Lower leg skin (tissue), 4 donors: ENCODE results near the gene PLA2G4A. TPM values are rescaled to one million over a fixed set of nuclear protein-coding genes. Genes with fewer than 3 reads are reported as not detected.

Source experiments
- DNase-seq, 2 donors: peaks; one replicate each; pipeline ENCODE4 v3.0.0-alpha.2; 2019; ENCODE audit warnings: low spot score in 2 of 2
- H3K4me3 ChIP-seq: fragments of 200-600 bp; sonication (generic); 2 replicates; pipeline ENCODE4 v1.5.1; 2017; ENCODE audit warnings: mild to moderate bottlenecking, low read depth; ENCODE audit not compliant: poor library complexity, severe bottlenecking
- POLR2A ChIP-seq, 2 donors: fragments of 450-650 bp; IDR thresholded peaks; one replicate each; pipeline ENCODE4 v1.6.1; 2016 to 2017; ENCODE audit warnings: antibody characterized with exemption in 2 of 2, mild to moderate bottlenecking in 1 of 2, moderate library complexity in 1 of 2
- WGBS, 2 donors: methylation state at CpG; one replicate each; pipeline ENCODE4 v1.1.5; 2018; 5-methylcytosine and 5-hydroxymethylcytosine counted together
- intact Hi-C: fragments of 100-400 bp; cut with DNase I; formaldehyde crosslinking; loops from one replicate; pipeline ENCODE4 v1.15.0; 2023; ENCODE audit warnings: low total_unique reads
- total RNA-seq, 4 donors: library from RNA; depleted of rRNA; stranded (reverse); fragments of >200 nt; gene quantifications; one replicate each; pipeline ENCODE4 v1.1.0, GENCODE V29; 2016
- TF ChIP-seq, protein P1 (sequence below), 3 donors: fragments of 450-650 bp; IDR thresholded peaks; one replicate each; pipeline ENCODE4 v1.5.1; 2016; ENCODE audit warnings: antibody characterized with exemption in 3 of 3, mild to moderate bottlenecking in 3 of 3, moderate library complexity in 2 of 3

Gene PLA2G4A
- total RNA-seq, 4 donors from 2014 or later: 9.5 to 15.3 (median 11.2) TPM

DNA sequence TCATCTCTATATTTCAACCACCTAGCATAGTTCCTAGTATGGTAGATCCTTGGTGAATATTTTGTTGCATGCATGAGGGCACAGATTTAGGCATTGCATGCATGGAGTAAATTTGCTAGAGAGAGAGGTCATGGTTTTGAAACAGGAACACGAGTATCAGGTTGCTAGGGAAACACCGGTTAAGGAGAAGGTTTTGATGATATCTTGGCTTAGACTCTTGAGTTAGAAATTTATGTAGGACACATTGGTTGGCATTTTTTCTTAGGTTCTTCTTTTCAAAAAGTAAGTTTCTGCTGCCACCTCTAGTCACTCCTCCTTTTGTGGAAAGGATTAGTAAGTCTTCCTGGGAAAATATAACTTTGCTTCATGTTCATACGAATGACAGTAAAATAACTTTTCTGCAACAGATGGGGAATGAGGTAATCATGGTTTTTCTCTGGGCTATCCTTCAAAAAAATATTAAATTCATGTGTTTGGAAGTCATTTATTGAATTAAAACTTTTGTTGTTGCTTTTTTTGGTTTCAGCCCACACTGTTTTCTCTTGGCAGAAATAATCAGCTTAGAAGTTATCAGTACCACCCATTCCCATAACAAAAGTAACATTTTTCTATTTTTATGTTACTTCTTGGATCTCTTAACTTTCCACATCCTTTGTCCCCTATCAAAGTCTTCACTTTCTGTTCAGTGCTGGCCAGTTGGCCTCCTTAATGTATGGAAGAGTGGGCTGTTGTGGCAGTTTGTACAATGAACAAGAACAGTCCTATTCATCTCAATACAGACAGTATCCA lies 97.3 kb downstream of the PLA2G4A start:
- TF ChIP-seq, protein P1, sequence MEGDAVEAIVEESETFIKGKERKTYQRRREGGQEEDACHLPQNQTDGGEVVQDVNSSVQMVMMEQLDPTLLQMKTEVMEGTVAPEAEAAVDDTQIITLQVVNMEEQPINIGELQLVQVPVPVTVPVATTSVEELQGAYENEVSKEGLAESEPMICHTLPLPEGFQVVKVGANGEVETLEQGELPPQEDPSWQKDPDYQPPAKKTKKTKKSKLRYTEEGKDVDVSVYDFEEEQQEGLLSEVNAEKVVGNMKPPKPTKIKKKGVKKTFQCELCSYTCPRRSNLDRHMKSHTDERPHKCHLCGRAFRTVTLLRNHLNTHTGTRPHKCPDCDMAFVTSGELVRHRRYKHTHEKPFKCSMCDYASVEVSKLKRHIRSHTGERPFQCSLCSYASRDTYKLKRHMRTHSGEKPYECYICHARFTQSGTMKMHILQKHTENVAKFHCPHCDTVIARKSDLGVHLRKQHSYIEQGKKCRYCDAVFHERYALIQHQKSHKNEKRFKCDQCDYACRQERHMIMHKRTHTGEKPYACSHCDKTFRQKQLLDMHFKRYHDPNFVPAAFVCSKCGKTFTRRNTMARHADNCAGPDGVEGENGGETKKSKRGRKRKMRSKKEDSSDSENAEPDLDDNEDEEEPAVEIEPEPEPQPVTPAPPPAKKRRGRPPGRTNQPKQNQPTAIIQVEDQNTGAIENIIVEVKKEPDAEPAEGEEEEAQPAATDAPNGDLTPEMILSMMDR (IDR thresholded peaks at IDR 0.05): no peak
- no peak for TF ChIP-seq POLR2A (IDR thresholded peaks at IDR 0.05)
- DNase-seq: no peak
- 20 to 22% methylated on average over 3 of the region's 3 CpGs for WGBS, 2 donors
- no peak overlapping the region for H3K4me3 ChIP-seq
- intact Hi-C loops: no loop called here

DNA sequence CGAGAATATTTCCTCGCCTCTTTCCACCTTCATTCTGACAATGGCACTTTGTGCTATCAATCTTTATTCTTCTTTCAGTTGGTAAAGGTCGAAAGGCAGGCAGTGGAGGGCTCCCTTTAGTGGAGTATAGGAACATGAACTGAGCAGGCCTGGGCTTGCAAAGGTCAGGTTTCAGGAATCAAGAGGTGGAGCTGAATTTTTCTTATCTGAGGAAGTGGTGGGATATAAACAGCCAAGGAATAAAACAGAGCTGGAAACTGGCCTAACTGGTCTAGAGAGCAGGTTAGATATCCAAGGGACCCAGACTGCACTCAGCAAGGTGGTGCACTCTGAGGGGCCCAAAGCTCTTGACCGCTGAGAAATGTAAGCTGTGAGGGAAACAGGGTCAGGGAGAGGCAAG lies 99.1 kb downstream of the PLA2G4A start:
- H3K4me3 ChIP-seq: no peak overlapping the region
- intact Hi-C loops: no loop called here
- TF ChIP-seq, protein P1 (IDR thresholded peaks at IDR 0.05): no peak
- no peak for TF ChIP-seq POLR2A (IDR thresholded peaks at IDR 0.05)
- 74 to 81% methylated on average over 4 of the region's 4 CpGs for WGBS, 2 donors
- no peak for DNase-seq

DNA sequence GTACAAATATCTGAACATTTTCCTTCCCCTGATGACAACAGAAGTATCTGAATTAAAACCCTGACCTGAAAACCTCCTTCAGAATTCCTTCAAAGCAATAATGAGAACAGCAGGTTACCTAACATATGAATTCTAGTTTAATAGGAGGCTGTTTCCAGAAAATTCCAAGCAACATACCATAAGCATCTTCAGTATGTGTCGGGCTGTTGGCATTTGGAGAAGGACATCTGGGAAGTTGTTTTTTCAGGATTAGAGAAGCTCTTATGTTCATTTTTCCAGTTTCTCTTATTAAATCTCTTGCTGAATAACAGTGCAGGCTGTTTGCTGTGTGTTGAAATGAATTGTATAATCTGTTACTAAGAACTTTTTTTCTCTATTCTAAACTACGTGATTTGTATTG lies 101.5 kb downstream of the PLA2G4A start:
- DNase-seq: no peak
- TF ChIP-seq, protein P1 (IDR thresholded peaks at IDR 0.05): no peak
- TF ChIP-seq POLR2A (IDR thresholded peaks at IDR 0.05): no peak
- intact Hi-C loops: no loop called here
- no peak overlapping the region for H3K4me3 ChIP-seq
- 88 to 94% methylated on average over 2 of the region's 2 CpGs for WGBS, 2 donors

DNA sequence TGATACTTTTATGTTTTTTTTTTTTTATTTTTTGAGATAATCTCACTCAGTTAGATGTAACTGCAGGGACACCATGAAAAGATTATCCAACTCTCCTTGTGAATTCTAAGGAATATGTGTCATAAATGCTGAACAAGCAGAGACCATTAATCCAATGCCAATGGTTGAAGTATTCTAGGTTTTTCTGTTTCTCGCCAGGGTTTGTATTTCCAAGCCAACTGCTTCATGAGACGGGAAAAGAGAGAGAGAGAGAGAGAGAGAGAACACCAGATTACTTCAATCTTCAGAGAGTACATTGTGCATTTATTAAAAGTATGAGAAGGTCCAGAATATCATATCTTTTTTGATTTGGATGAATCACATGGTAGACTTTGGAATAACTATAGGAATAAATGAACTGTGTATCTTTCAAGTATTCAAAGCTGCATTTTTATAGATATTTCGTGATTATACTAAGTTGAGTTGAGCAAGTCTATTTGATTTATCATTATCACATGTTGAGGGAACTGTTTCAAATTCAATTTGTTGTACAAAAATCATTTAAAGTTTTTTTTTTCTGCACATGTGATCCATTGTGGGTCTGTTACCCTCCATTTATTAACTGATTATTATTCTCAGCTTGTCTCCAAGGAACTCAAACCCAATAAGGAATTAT lies 108.4 kb downstream of the PLA2G4A start:
- DNase-seq: no peak
- intact Hi-C loops: no loop called here
- 56 to 66% methylated on average over 3 of the region's 3 CpGs for WGBS, 2 donors
- no peak overlapping the region for H3K4me3 ChIP-seq
- no peak for TF ChIP-seq POLR2A (IDR thresholded peaks at IDR 0.05)

DNA sequence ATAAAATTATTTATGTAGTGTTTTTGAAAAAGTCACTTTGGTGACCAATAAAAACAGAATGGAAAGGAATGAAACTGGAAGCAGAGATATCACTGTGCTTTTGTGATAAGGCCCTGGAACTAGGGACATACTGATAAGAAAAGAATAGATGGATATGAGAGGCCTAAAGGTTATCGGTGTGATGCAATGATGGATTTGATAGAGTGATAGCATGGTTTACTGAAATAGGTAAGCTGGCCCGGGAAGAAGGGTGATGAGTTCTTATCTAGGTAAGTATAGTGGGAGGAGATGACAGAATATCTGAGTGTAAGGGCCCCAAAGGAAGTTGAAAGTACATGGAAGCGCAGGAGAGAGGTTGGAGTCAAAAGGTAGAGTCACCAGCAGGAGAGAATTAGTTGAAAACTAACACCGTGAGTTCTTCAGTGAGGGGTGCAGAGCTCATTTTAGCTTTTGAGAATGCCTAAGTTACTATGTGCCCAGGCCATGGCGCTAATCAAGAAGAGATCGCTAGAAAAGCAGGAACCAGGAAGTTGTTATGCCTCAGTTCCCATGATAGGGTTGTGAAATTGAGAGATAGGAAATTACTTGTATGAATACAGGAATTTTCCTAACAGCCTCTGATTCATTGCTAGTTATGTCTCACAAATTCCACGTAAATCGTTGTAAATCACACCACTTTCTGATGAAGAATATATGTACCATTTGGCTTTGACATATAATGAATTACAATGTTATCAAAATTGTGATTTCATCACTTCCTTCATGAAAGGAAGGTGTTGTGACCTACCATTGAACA lies 115.3 kb downstream of the PLA2G4A start:
- no peak for DNase-seq
- H3K4me3 ChIP-seq: no peak overlapping the region
- no peak for TF ChIP-seq POLR2A (IDR thresholded peaks at IDR 0.05)
- TF ChIP-seq, protein P1 (IDR thresholded peaks at IDR 0.05): no peak
- 86 to 90% methylated on average over 8 of the region's 8 CpGs for WGBS, 2 donors
- intact Hi-C loops: no loop called here

DNA sequence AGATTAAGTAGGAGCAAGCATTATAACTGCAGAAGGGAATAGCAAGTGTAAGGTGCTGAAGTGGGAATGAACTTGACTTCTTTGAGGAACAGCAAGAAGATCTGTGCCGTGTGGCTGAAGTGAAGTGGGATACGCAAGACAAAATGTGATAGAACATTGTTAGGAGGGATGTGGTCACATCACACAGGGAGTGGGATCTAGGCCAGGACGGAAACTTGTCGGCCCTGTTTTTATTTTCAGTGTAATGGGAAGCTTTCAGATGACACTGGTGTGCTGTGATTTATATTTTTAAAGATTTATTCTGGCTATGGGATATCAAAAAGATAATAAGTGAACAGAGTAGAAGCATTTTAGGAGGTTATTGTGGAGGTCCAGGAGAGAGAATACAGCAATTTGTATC lies 116.4 kb downstream of the PLA2G4A start:
- intact Hi-C loops: no loop called here
- WGBS, 2 donors: 84 to 88% methylated on average over 4 of the region's 4 CpGs
- no peak for DNase-seq
- no peak for TF ChIP-seq POLR2A (IDR thresholded peaks at IDR 0.05)
- TF ChIP-seq, protein P1 (IDR thresholded peaks at IDR 0.05): no peak
- no peak overlapping the region for H3K4me3 ChIP-seq
